HepG2 (cell line): Measurements from ENCODE around the gene ABHD11. TPM values are rescaled to one million over a fixed set of nuclear protein-coding genes. Genes with fewer than 3 reads are reported as not detected.
A peak's percentile ranks its signal among the peaks of the same experiment; 100 is the strongest.

ENCODE experiments used
- ATAC-seq: fragments of 200-7000 bp; cut with Tn5 transposase; 3 replicates; pipeline ENCODE4 v1.9.1; 2020; ENCODE audit warnings: mild to moderate bottlenecking, moderate library complexity
- BruUV-seq: library from RNA; stranded (reverse); fragments of 400-500 nt; replicated peaks from 2 replicates; lab custom pipeline; 2021; lab: Mats Ljungman, UMichigan
- CTCF ChIA-PET: fragments of 300-600 bp; formaldehyde crosslinking; extraction: SDS; loops from one replicate; lab custom pipeline; 2021; ENCODE audit warnings: low total read pairs, inconsistent platforms, low intra/inter-chr PET ratio; lab: Yijun Ruan, JAX
- POLR2A ChIA-PET: fragments of 350-600 bp; sonication (Branson Sonifier 250); formaldehyde crosslinking; loops from one replicate; lab custom pipeline; 2020; ENCODE audit warnings: antibody characterized with exemption, inconsistent platforms; lab: Yijun Ruan, JAX
- DNase-seq: peaks from one replicate; pipeline ENCODE4 v3.0.0-alpha.2; 2015; ENCODE audit warnings: low spot score
- FAIRE-seq: peaks from 3 replicates; lab custom pipeline; 2011; peaks lifted over from hg19 to GRCh38; lab: Jason Lieb, UNC
- H2AFZ ChIP-seq: one replicate; pipeline ENCODE4 v1.6.1; 2011; ENCODE audit warnings: low read length, inconsistent platforms
- H3K27ac ChIP-seq: fragments of 300-600 bp; 3 replicates; pipeline ENCODE4 v1.8.0; 2011; ENCODE audit warnings: mixed run types, mild to moderate bottlenecking, mixed read lengths, low read length, inconsistent platforms; ENCODE audit not compliant: insufficient read depth; ENCODE audit errors: extremely low read length
- H3K27me3 ChIP-seq, 2 experiments: fragments of 200-600 bp in 1 of 2; 2 replicates in 1 of 2; 3 replicates in 1 of 2; pipeline versions ENCODE4 v1.6.0 to v1.8.0; 2011; ENCODE audit warnings: low read length in 2 of 2, mild to moderate bottlenecking in 2 of 2, moderate library complexity in 2 of 2, inconsistent platforms in 1 of 2; ENCODE audit not compliant: insufficient read depth in 2 of 2, control insufficient read depth in 1 of 2
- H3K36me3 ChIP-seq, 2 experiments: fragments of 200-600 bp in 1 of 2; replicated peaks in 1 of 2; 2 replicates in 1 of 2; 3 replicates in 1 of 2; pipeline versions ENCODE4 v1.5.1 to v1.8.0; 2011; ENCODE audit warnings: low read length in 2 of 2, inconsistent platforms in 1 of 2; ENCODE audit not compliant: insufficient read depth in 2 of 2, control insufficient read depth in 1 of 2
- H3K4me1 ChIP-seq: 2 replicates; pipeline ENCODE4 v1.5.1; 2012; ENCODE audit warnings: low read length, inconsistent platforms; ENCODE audit not compliant: insufficient read depth
- H3K4me2 ChIP-seq: 2 replicates; pipeline ENCODE4 v1.6.0; 2011; ENCODE audit warnings: low read depth, low read length, inconsistent platforms
- H3K4me3 ChIP-seq, 3 experiments: fragments of 200-600 bp in 1 of 3; sonication (generic), shearing (Covaris generic) in 1 of 3; replicated peaks in 1 of 3; 2 replicates each; pipeline ENCODE4 v1.5.1; 2011 to 2016; ENCODE audit warnings: low read length in 3 of 3, inconsistent platforms in 2 of 3, low read depth in 2 of 3, mild to moderate bottlenecking in 2 of 3, control low read depth in 1 of 3, mixed read lengths in 1 of 3; ENCODE audit not compliant: insufficient read depth in 1 of 3
- H3K79me2 ChIP-seq: one replicate; pipeline ENCODE4 v1.6.1; 2011; ENCODE audit warnings: low read length, inconsistent platforms; ENCODE audit not compliant: insufficient read depth
- H3K9ac ChIP-seq: 2 replicates; pipeline ENCODE4 v1.6.0; 2011; ENCODE audit warnings: mild to moderate bottlenecking, low read depth, low read length, inconsistent platforms; ENCODE audit not compliant: insufficient read depth
- H3K9me3 ChIP-seq: 2 replicates; pipeline ENCODE4 v1.5.1; 2012; ENCODE audit warnings: mild to moderate bottlenecking, low read length
- H4K20me1 ChIP-seq: 2 replicates; pipeline ENCODE4 v1.6.0; 2011; ENCODE audit warnings: inconsistent platforms, mild to moderate bottlenecking, low read length, moderate library complexity; ENCODE audit not compliant: insufficient read depth
- FOXA1 ChIP-seq, 2 experiments: fragments of 450-650 bp in 1 of 2; sonication (generic) in 1 of 2; formaldehyde crosslinking in 1 of 2; IDR thresholded peaks; 2 replicates each; pipeline versions ENCODE4 v1.4.0 to v1.6.1; 2016 to 2020; ENCODE audit warnings: missing genetic modification reagents in 1 of 2
- MNT ChIP-seq: fragments of 450-650 bp; IDR thresholded peaks from 2 replicates; pipeline ENCODE4 v1.6.1; 2016
- SMAD1 ChIP-seq: sonication (generic); formaldehyde crosslinking; IDR thresholded peaks from 2 replicates; pipeline ENCODE4 v1.4.0; 2020; ENCODE audit warnings: missing genetic modification reagents, low read depth, mild to moderate bottlenecking, borderline replicate concordance
- ZBTB8A ChIP-seq: sonication (generic); formaldehyde crosslinking; IDR thresholded peaks from 2 replicates; pipeline ENCODE4 v1.4.0; 2020; ENCODE audit warnings: mild to moderate bottlenecking, low read depth, missing genetic modification reagents, borderline replicate concordance
- ZNF121 ChIP-seq: sonication (generic); formaldehyde crosslinking; IDR thresholded peaks from 2 replicates; pipeline ENCODE4 v1.5.0; 2020; ENCODE audit warnings: mild to moderate bottlenecking, missing genetic modification reagents
- ZNF816 ChIP-seq: sonication (generic); formaldehyde crosslinking; IDR thresholded peaks from 2 replicates; pipeline ENCODE4 v1.8.0; 2022; ENCODE audit warnings: missing genetic modification reagents, mild to moderate bottlenecking, borderline replicate concordance
- WGBS: methylation state at CpG from one replicate; pipeline ENCODE4 v1.1.6; 2017; ENCODE audit warnings: low lambda C conversion rate; 5-methylcytosine and 5-hydroxymethylcytosine counted together
- in situ Hi-C: cut with HindIII; loops from 2 replicates; pipeline ENCODE4 v1.10.0; 2017; ENCODE audit warnings: low pct_unique_long_range_greater_than_20kb; ENCODE audit not compliant: extremely low pct_ligation_motif_present
- intact Hi-C: fragments of 100-400 bp; cut with micrococcal nuclease; formaldehyde crosslinking; loops from one replicate; pipeline ENCODE4 v1.10.0; 2022; ENCODE audit not compliant: unreplicated experiment
- polyA plus RNA-seq, 8 experiments: library from polyadenylated mRNA; depleted of rRNA in 3 of 8; stranded (reverse) in 7 of 8; unstranded in 1 of 8; fragments of >200 nt; fragmentation: Illumina TruSeq in 4 of 8; extraction: Trizol in 4 of 8; gene quantifications; 2 replicates each; pipeline versions ENCODE4 v1.2.1 to v1.2.3, GENCODE V29; 2011 to 2016; ENCODE audit warnings: low read depth in 4 of 8, missing spikeins in 1 of 8, mixed read lengths in 1 of 8; ENCODE audit not compliant: insufficient read depth in 1 of 8
- total RNA-seq, 5 experiments: library from RNA; depleted of rRNA; stranded (reverse); fragments of >200 nt; fragmentation: Illumina TruSeq; extraction: Trizol; gene quantifications; 2 replicates each; pipeline ENCODE4 v1.2.3, GENCODE V29; 2016; ENCODE audit warnings: low read depth in 1 of 5
- TF ChIP-seq, protein P1 (sequence below): sonication (generic); formaldehyde crosslinking; IDR thresholded peaks from 2 replicates; pipeline ENCODE4 v1.8.1; 2022; ENCODE audit warnings: low read depth, mild to moderate bottlenecking, missing genetic modification reagents
- TF ChIP-seq, protein P2 (sequence below): sonication (generic); formaldehyde crosslinking; IDR thresholded peaks from 2 replicates; pipeline ENCODE4 v1.5.0; 2020; ENCODE audit warnings: mild to moderate bottlenecking, missing genetic modification reagents

The ABHD11 gene
- total and polyA plus RNA-seq, 2 of the 13 experiments (the other 11 are each of a cell fraction or from before 2014, with no cell fraction given), result 7.0 to 8.1 TPM

DNA sequence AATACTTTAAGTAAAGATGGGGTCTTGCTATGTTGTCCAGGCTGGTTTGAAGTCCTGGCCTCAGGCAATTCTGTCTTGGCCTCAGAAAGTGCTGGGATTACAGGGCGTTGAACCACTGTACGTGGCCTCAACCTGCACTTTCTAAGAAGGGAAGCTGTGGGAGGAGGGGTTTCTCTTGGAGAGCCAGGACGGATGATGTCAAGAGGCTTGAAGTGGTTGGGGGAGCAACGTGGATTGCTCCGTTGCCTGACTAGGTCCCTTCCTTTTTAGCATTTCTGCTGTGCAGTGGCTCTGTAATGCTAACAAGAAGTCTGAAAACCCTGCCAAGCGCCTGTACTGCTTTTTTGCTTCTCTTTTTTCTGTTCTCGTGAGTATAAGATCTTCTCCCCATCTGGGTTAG lies 48.0 kb downstream of the ABHD11 start:
- no peak for DNase-seq
- Histone ChIP-seq H3K4me3 (no peak overlapping the region), H3K36me3 (peaks cover 36 to 85% of the 10 kb centered on the region in 2 experiments), H3K9ac (no peak overlapping the region), H3K27ac (no peak overlapping the region), H3K4me1 (no peaks in the 10 kb centered on the region), H2AFZ (no peak overlapping the region), H3K9me3 (no peaks in the 10 kb centered on the region), H3K4me2 (no peak overlapping the region), H3K79me2 (peaks cover 9% of the 10 kb centered on the region)
- in situ Hi-C loops, result no loop called here
- no TSS peak for BruUV-seq
- intact Hi-C loops, result no loop called here
- POLR2A ChIA-PET, result no interaction called here
- no peak for ATAC-seq
- TF ChIP-seq ZNF121 (peak; percentile 37; the same call in 1 of the 2 replicates), SMAD1 (no peak)
- TF ChIP-seq, all 625 proteins: peak for 1
- CTCF ChIA-PET, result no interaction called here
- WGBS, result 95% methylated on average over 7 of the region's 7 CpGs
- Histone ChIP-seq H3K27me3 (no peaks in the 10 kb centered on the region), H4K20me1 (no peaks in the 10 kb centered on the region)
- no peak for FAIRE-seq

DNA sequence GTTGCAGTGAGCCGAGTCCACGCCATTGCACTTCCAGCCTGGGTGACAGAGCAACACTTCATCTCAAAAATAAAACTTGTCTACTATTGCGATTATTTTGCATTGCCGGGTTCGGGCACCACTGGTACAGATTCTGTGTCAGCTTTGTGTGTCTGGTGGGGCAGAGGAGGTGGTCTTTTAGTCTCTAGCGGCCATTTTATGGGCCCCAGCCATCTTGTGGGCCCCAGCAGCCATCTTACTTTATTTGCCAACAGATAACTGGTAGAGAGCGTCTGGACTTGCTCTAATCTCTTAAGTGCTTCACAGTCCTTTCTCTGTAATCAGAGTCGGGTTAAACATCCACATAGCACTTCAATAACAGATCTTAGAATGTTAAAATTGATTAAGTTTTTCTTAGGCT lies 50.3 kb downstream of the ABHD11 start:
- WGBS, result 100% methylated on average over 8 of the region's 8 CpGs
- TF ChIP-seq ZBTB8A (no peak), MNT (no peak), ZNF816 (no peak), FOXA1 (IDR thresholded peaks at IDR 0.05) (no peak), FOXA1 (CRISPR knock-in tag; IDR thresholded peaks at IDR 0.05) (no peak)
- TF ChIP-seq, protein P1, sequence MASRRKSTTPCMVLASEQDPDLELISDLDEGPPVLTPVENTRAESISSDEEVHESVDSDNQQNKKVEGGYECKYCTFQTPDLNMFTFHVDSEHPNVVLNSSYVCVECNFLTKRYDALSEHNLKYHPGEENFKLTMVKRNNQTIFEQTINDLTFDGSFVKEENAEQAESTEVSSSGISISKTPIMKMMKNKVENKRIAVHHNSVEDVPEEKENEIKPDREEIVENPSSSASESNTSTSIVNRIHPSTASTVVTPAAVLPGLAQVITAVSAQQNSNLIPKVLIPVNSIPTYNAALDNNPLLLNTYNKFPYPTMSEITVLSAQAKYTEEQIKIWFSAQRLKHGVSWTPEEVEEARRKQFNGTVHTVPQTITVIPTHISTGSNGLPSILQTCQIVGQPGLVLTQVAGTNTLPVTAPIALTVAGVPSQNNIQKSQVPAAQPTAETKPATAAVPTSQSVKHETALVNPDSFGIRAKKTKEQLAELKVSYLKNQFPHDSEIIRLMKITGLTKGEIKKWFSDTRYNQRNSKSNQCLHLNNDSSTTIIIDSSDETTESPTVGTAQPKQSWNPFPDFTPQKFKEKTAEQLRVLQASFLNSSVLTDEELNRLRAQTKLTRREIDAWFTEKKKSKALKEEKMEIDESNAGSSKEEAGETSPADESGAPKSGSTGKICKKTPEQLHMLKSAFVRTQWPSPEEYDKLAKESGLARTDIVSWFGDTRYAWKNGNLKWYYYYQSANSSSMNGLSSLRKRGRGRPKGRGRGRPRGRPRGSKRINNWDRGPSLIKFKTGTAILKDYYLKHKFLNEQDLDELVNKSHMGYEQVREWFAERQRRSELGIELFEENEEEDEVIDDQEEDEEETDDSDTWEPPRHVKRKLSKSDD (CRISPR knock-in tag), result no peak
- TF ChIP-seq, protein P2, sequence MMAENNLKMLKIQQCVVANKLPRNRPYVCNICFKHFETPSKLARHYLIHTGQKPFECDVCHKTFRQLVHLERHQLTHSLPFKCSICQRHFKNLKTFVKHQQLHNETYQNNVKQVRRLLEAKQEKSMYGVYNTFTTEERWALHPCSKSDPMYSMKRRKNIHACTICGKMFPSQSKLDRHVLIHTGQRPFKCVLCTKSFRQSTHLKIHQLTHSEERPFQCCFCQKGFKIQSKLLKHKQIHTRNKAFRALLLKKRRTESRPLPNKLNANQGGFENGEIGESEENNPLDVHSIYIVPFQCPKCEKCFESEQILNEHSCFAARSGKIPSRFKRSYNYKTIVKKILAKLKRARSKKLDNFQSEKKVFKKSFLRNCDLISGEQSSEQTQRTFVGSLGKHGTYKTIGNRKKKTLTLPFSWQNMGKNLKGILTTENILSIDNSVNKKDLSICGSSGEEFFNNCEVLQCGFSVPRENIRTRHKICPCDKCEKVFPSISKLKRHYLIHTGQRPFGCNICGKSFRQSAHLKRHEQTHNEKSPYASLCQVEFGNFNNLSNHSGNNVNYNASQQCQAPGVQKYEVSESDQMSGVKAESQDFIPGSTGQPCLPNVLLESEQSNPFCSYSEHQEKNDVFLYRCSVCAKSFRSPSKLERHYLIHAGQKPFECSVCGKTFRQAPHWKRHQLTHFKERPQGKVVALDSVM (CRISPR knock-in tag), result no peak

More for the DNA sequence above, 50.3 kb downstream of the ABHD11 start:
- intact Hi-C loops (no loop called here), in situ Hi-C loops (no loop called here)
- FAIRE-seq, result no peak
- BruUV-seq, result no TSS peak
- Histone ChIP-seq H3K79me2 (peaks cover 22% of the 10 kb centered on the region), H3K9ac (no peak overlapping the region), H4K20me1 (no peaks in the 10 kb centered on the region), H3K36me3 (peaks cover 22 to 65% of the 10 kb centered on the region in 2 experiments), H3K27me3 (no peaks in the 10 kb centered on the region; a peak in 1 of 5 replicates), H3K4me3 (no peak overlapping the region), H3K4me2 (no peak overlapping the region), H3K4me1 (no peaks in the 10 kb centered on the region), H2AFZ (no peak overlapping the region), H3K9me3 (no peaks in the 10 kb centered on the region), H3K27ac (no peak overlapping the region)
- DNase-seq, result no peak
- POLR2A ChIA-PET, result no interaction called here
- no peak for ATAC-seq
- CTCF ChIA-PET, result no interaction called here
